PC-9 (cell line): Measurements from ENCODE around the gene BACH2. TPM values are rescaled to one million over a fixed set of nuclear protein-coding genes. Genes with fewer than 3 reads are reported as not detected.

Source experiments
- BruUV-seq: library from RNA; stranded (reverse); fragments of 400-500 nt; replicated peaks from 2 replicates; lab custom pipeline; 2021; lab: Mats Ljungman, UMichigan
- CTCF ChIA-PET: fragments of 300-600 bp; sonication (Branson Sonifier 250); formaldehyde crosslinking; loops from one replicate; lab custom pipeline; 2022; ENCODE audit warnings: antibody characterized with exemption; lab: Charles Lee
- POLR2A ChIA-PET: fragments of 300-600 bp; sonication (Branson Sonifier 250); formaldehyde crosslinking; loops from one replicate; lab custom pipeline; 2022; ENCODE audit warnings: antibody characterized with exemption; ENCODE audit not compliant: unreplicated experiment; lab: Charles Lee
- DNase-seq, 2 experiments: peaks; one replicate each; pipeline versions ENCODE4 v3.0.0 to v3.0.0-alpha.2; 2015 to 2022; ENCODE audit warnings: mixed read lengths in 1 of 2
- H2AFZ ChIP-seq: fragments of 200-600 bp; sonication (generic); 2 replicates; pipeline ENCODE4 v1.8.1; 2017; ENCODE audit warnings: antibody characterized with exemption
- H3F3A ChIP-seq: fragments of 200-600 bp; sonication (generic); 2 replicates; pipeline ENCODE4 v1.8.1; 2017; ENCODE audit warnings: antibody characterized with exemption, mild to moderate bottlenecking, low read depth; ENCODE audit not compliant: insufficient read depth
- H3K27ac ChIP-seq: fragments of 200-600 bp; sonication (generic); 2 replicates; pipeline ENCODE4 v1.6.1; 2016; ENCODE audit warnings: mixed run types
- H3K27me3 ChIP-seq: fragments of 200-600 bp; sonication (generic); 2 replicates; pipeline ENCODE4 v1.6.1; 2016; ENCODE audit warnings: low read depth, mixed run types; ENCODE audit not compliant: insufficient read depth
- H3K36me3 ChIP-seq: fragments of 200-600 bp; sonication (generic); 2 replicates; pipeline ENCODE4 v1.6.1; 2016; ENCODE audit warnings: low read depth, mixed run types
- H3K4me1 ChIP-seq: fragments of 200-600 bp; sonication (generic); replicated peaks from 2 replicates; pipeline ENCODE4 v1.6.1; 2016; ENCODE audit warnings: mixed run types; ENCODE audit not compliant: insufficient read depth
- H3K4me2 ChIP-seq: fragments of 200-600 bp; sonication (generic); 2 replicates; pipeline ENCODE4 v1.6.1; 2017; ENCODE audit warnings: mixed run types
- H3K4me3 ChIP-seq: fragments of 200-600 bp; sonication (generic); 2 replicates; pipeline ENCODE4 v1.6.1; 2016; ENCODE audit warnings: mixed run types
- H3K79me2 ChIP-seq: fragments of 200-600 bp; sonication (generic); 2 replicates; pipeline ENCODE4 v1.6.1; 2017; ENCODE audit warnings: low read depth, mixed run types
- H3K9me2 ChIP-seq: fragments of 200-600 bp; sonication (generic); 2 replicates; pipeline ENCODE4 v1.8.1; 2017; ENCODE audit warnings: mild to moderate bottlenecking; ENCODE audit not compliant: insufficient read depth
- H3K9me3 ChIP-seq: fragments of 200-600 bp; sonication (generic); 2 replicates; pipeline ENCODE4 v1.8.1; 2016; ENCODE audit warnings: low read depth; ENCODE audit not compliant: insufficient read depth
- H4K20me1 ChIP-seq: fragments of 200-600 bp; sonication (generic); 2 replicates; pipeline ENCODE4 v1.8.1; 2017; ENCODE audit not compliant: insufficient read depth
- CTCF ChIP-seq: fragments of 200-600 bp; sonication (generic); conservative IDR thresholded peaks from 2 replicates; pipeline ENCODE4 v1.6.1; 2017; ENCODE audit warnings: mixed run types, antibody characterized with exemption, mild to moderate bottlenecking, moderate library complexity
- EZH2 ChIP-seq: fragments of 200-600 bp; sonication (generic); IDR thresholded peaks from 2 replicates; pipeline ENCODE4 v1.8.0; 2017; ENCODE audit warnings: antibody characterized with exemption, low read depth
- intact Hi-C: fragments of 100-400 bp; cut with micrococcal nuclease; formaldehyde crosslinking; loops from one replicate; pipeline ENCODE4 v1.10.0; 2022; ENCODE audit not compliant: unreplicated experiment
- total RNA-seq: library from RNA; stranded (reverse); gene quantifications from 2 replicates; pipeline ENCODE4 v1.2.3, GENCODE V29; 2021

BACH2 gene
- total RNA-seq, 1 experiment from 2014 or later, result 2.3 TPM

- H3K9me2 ChIP-seq, result no peaks in the 10 kb centered on the region
- no peaks in the 10 kb centered on the region for H3K36me3 ChIP-seq
- TF ChIP-seq EZH2, result no peak
- TF ChIP-seq CTCF, result no peak
- H3K9me3 ChIP-seq, result no peaks in the 10 kb centered on the region
- no TSS peak for BruUV-seq
- no peaks in the 10 kb centered on the region for H4K20me1 ChIP-seq
- no peak overlapping the region for H2AFZ ChIP-seq
- no peaks in the 10 kb centered on the region for H3F3A ChIP-seq
- intact Hi-C loops, result no loop called here
- no peak overlapping the region for H3K4me2 ChIP-seq
- DNase-seq, result no peak
- H3K4me3 ChIP-seq, result no peak overlapping the region
- H3K27ac ChIP-seq, result no peak overlapping the region
- ChIA-PET POLR2A (no interaction called here), CTCF (no interaction called here)
- no peaks in the 10 kb centered on the region for H3K79me2 ChIP-seq
- no peaks in the 10 kb centered on the region for H3K4me1 ChIP-seq
- no peaks in the 10 kb centered on the region for H3K27me3 ChIP-seq
These were observed 174.7 kb downstream of the BACH2 start for GRCh38 chr6:90121982-90122381.

GRCh38 chr6:90120327-90120726 is 176.3 kb downstream of the BACH2 start:
- ChIA-PET POLR2A (no interaction called here), CTCF (no interaction called here)
- Histone ChIP-seq H3K79me2 (no peaks in the 10 kb centered on the region), H2AFZ (no peak overlapping the region), H3K4me3 (no peak overlapping the region), H3K4me2 (no peak overlapping the region), H3K4me1 (no peaks in the 10 kb centered on the region), H3K27ac (no peak overlapping the region), H3K36me3 (no peaks in the 10 kb centered on the region), H3K9me3 (no peaks in the 10 kb centered on the region), H3K9me2 (no peaks in the 10 kb centered on the region), H3F3A (no peaks in the 10 kb centered on the region), H3K27me3 (no peaks in the 10 kb centered on the region), H4K20me1 (no peaks in the 10 kb centered on the region)
- intact Hi-C loops, result no loop called here
- no peak for DNase-seq
- no TSS peak for BruUV-seq
- TF ChIP-seq EZH2 (no peak), CTCF (no peak)

GRCh38 chr6:90119618-90120017 is 177.0 kb downstream of the BACH2 start:
- POLR2A ChIA-PET, result no interaction called here
- H3K4me1 ChIP-seq, result no peaks in the 10 kb centered on the region
- CTCF ChIA-PET, result no interaction called here
- H3F3A ChIP-seq, result no peaks in the 10 kb centered on the region
- no peak for DNase-seq
- H3K9me3 ChIP-seq, result no peaks in the 10 kb centered on the region
- H4K20me1 ChIP-seq, result no peaks in the 10 kb centered on the region
- no peak overlapping the region for H3K4me2 ChIP-seq
- H3K27me3 ChIP-seq, result no peaks in the 10 kb centered on the region
- no peaks in the 10 kb centered on the region for H3K36me3 ChIP-seq
- no peaks in the 10 kb centered on the region for H3K9me2 ChIP-seq
- H3K4me3 ChIP-seq, result no peak overlapping the region
- H3K79me2 ChIP-seq, result no peaks in the 10 kb centered on the region
- H2AFZ ChIP-seq, result no peak overlapping the region
- H3K27ac ChIP-seq, result no peak overlapping the region
- no peak for TF ChIP-seq EZH2
- no peak for TF ChIP-seq CTCF
- intact Hi-C loops, result no loop called here
- no TSS peak for BruUV-seq
